ENCODE data around the gene SBF2. TPM values are rescaled to one million over a fixed set of nuclear protein-coding genes. Genes with fewer than 3 reads are reported as not detected.

Gene SBF2
- total RNA-seq, 1 donor from 2014 or later, result 24.0 TPM

DNA sequence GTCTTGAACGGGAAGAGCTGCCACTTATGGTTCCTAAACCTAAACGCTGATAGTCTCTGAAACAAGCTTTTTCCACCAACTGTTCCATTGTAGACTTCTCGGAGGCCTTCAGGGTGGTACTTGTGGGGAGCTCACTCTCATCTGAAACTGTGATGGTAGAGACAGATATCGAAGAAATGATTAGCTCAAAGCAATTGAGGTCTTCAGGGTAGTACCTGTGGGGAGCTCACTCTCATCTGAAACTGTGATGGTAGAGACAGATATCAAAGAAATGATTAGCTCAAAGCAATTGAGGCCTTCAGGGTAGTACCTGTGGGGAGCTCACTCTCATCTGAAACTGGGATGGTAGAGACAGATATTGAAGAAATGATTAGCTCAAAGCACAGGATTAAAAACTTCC is 454.5 kb downstream of the SBF2 start:
- TF ChIP-seq, protein P1, sequence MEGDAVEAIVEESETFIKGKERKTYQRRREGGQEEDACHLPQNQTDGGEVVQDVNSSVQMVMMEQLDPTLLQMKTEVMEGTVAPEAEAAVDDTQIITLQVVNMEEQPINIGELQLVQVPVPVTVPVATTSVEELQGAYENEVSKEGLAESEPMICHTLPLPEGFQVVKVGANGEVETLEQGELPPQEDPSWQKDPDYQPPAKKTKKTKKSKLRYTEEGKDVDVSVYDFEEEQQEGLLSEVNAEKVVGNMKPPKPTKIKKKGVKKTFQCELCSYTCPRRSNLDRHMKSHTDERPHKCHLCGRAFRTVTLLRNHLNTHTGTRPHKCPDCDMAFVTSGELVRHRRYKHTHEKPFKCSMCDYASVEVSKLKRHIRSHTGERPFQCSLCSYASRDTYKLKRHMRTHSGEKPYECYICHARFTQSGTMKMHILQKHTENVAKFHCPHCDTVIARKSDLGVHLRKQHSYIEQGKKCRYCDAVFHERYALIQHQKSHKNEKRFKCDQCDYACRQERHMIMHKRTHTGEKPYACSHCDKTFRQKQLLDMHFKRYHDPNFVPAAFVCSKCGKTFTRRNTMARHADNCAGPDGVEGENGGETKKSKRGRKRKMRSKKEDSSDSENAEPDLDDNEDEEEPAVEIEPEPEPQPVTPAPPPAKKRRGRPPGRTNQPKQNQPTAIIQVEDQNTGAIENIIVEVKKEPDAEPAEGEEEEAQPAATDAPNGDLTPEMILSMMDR (IDR thresholded peaks at IDR 0.05; ENCODE audit: insufficient read depth, low read length, severe bottlenecking), result no peak
- H3K27me3 ChIP-seq (ENCODE audit: control insufficient read depth, insufficient read depth, low read length), result no peaks in the 10 kb centered on the region
- no peak for DNase-seq (ENCODE audit: low read depth)
- H3K4me3 ChIP-seq (ENCODE audit: low read depth, low read length), result no peak overlapping the region
- FAIRE-seq, result no peak
- H3K36me3 ChIP-seq (ENCODE audit: control insufficient read depth, insufficient read depth, low read length), result peaks cover 2% of the 10 kb centered on the region

DNA sequence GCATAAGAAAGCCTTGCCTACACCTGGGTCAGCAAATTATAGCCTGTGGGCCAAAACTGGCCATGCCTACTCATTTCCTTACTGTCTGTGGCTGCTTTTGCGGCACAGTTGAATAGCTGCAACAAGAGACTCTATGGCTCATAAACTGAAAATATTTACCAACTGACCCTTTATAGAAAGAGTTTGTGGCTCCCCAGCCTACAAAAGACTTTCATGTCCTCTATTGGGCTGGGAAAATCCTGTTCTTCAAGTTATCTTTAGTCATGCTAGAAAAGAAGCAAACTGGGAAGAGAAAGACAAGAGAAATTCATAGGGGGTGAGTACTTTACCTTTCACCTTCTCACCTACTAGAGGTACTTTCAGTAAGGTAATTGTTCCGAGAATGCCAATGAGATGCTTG is 455.1 kb downstream of the SBF2 start:
- DNase-seq (ENCODE audit: low read depth), result peak; percentile 61
- peaks cover under 1% of the 10 kb centered on the region for H3K36me3 ChIP-seq (ENCODE audit: control insufficient read depth, insufficient read depth, low read length)
- TF ChIP-seq, protein P1 (IDR thresholded peaks at IDR 0.05; ENCODE audit: insufficient read depth, low read length, severe bottlenecking), result no peak
- no peak overlapping the region for H3K4me3 ChIP-seq (ENCODE audit: low read depth, low read length)
- H3K27me3 ChIP-seq (ENCODE audit: control insufficient read depth, insufficient read depth, low read length), result no peaks in the 10 kb centered on the region
- no peak for FAIRE-seq

DNA sequence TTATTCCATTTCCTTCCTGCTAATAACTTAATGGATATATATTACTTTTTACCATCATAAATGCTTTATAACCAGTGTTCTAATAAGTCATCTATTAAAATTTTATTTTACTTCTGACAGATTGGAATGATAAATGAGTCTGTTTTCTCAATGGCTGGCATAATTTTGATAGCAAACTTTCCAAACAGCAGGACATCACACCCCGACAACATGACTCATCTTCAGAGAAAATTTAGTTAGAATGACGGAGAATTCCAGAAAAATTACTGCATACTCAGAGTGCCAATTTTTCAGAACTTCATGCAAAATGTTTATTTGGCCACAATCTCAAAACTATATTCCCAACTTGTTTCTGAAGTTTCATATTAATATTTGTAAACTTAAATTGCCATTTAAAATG is 455.8 kb downstream of the SBF2 start:
- H3K4me3 ChIP-seq (ENCODE audit: low read depth, low read length), result no peak overlapping the region
- DNase-seq (ENCODE audit: low read depth) (no peak), FAIRE-seq (no peak)
- H3K27me3 ChIP-seq (ENCODE audit: control insufficient read depth, insufficient read depth, low read length), result no peaks in the 10 kb centered on the region
- TF ChIP-seq, protein P1 (IDR thresholded peaks at IDR 0.05; ENCODE audit: insufficient read depth, low read length, severe bottlenecking), result no peak
- no peaks in the 10 kb centered on the region for H3K36me3 ChIP-seq (ENCODE audit: control insufficient read depth, insufficient read depth, low read length)

DNA sequence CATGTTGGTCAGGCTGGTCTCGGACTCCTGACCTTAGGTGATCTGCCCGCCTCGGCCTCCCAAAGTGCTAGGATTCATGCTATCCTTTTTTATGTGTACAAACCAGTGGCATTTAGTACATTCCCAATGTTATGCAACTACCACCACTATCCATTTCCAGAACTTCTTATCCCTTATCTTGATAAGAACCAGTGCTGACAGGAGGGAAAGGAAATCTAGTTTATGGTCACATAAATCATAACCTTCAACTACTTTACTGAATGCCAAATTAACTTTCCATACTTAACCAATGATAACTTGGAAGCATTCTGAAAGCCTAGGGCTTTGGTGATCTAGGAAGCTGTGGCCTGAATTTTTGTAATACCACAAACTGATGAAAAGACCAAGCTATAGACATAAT is 459.7 kb downstream of the SBF2 start:
- H3K27me3 ChIP-seq (ENCODE audit: control insufficient read depth, insufficient read depth, low read length), result no peaks in the 10 kb centered on the region
- FAIRE-seq, result no peak
- TF ChIP-seq, protein P1 (IDR thresholded peaks at IDR 0.05; ENCODE audit: insufficient read depth, low read length, severe bottlenecking), result no peak
- H3K36me3 ChIP-seq (ENCODE audit: control insufficient read depth, insufficient read depth, low read length), result no peaks in the 10 kb centered on the region
- DNase-seq (ENCODE audit: low read depth), result no peak
- no peak overlapping the region for H3K4me3 ChIP-seq (ENCODE audit: low read depth, low read length)

DNA sequence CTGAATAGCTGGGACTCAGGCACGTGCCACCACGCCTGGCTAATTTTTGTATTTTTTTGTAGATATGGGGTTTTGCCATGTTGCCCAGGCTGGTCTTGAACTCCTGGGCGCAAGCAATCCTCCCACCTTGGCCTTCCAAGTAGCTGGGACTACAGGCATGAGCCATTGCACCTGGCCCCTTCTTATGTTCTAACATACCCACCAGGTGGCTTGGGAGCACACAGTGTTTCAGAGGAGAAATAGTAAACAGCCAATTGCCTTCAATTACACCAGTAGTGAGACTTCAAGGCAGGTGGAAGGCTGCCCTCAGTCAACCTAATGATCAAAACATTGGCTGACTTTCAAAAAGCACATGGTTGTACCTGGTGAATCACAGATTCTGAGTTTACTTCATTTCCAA is 462.9 kb downstream of the SBF2 start:
- no peak for FAIRE-seq
- no peaks in the 10 kb centered on the region for H3K36me3 ChIP-seq (ENCODE audit: control insufficient read depth, insufficient read depth, low read length)
- TF ChIP-seq, protein P1 (IDR thresholded peaks at IDR 0.05; ENCODE audit: insufficient read depth, low read length, severe bottlenecking), result no peak

DNA sequence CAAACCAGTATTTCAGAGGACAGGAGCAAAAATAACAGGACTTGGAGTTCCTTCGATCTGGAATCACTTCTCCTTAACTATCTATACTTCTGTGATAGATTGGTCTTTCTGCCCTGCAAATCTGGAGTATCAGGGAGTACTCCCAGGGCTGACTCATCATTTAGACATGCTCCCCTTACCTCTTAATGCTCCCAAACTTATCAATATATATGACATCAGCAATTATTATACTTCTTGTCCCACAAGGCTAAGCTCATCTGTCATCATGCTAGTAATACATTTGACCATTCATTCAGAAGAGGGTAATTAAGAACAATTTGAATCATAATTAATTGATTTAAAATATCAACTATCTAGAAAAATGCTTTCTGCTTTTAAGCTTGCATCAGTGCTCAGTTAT is 466.3 kb downstream of the SBF2 start:
- no peak for DNase-seq (ENCODE audit: low read depth)
- TF ChIP-seq, protein P1 (IDR thresholded peaks at IDR 0.05; ENCODE audit: insufficient read depth, low read length, severe bottlenecking), result no peak
- no peak for FAIRE-seq
- H3K27me3 ChIP-seq (ENCODE audit: control insufficient read depth, insufficient read depth, low read length), result no peaks in the 10 kb centered on the region
- no peak overlapping the region for H3K4me3 ChIP-seq (ENCODE audit: low read depth, low read length)
- no peaks in the 10 kb centered on the region for H3K36me3 ChIP-seq (ENCODE audit: control insufficient read depth, insufficient read depth, low read length)

More for the DNA sequence above, 462.9 kb downstream of the SBF2 start:
- no peak overlapping the region for H3K4me3 ChIP-seq (ENCODE audit: low read depth, low read length)
- no peak for DNase-seq (ENCODE audit: low read depth)
- H3K27me3 ChIP-seq (ENCODE audit: control insufficient read depth, insufficient read depth, low read length), result no peaks in the 10 kb centered on the region

Data from bronchial epithelial cell (primary cell).